Measurements from ENCODE around the gene EPHA1. TPM values are rescaled to one million over a fixed set of nuclear protein-coding genes. Genes with fewer than 3 reads are reported as not detected.
"Not testable (repeated sequence)": the region's sequence is repeated elsewhere in the genome, so short reads cannot be mapped to it uniquely, and the experiment has no call there.

Gene EPHA1
- total and polyA plus RNA-seq, 7 experiments from 2014 or later: 4.1 to 63.1 (median 33.6) TPM

GRCh38 chr7:143434660-143435059, 26.0 kb upstream of the EPHA1 start:
- Histone ChIP-seq H3K4me1 (ENCODE audit: control insufficient read depth in 2 of 2, insufficient read depth in 2 of 2, low read length in 2 of 2) (peaks cover 0 to 5% of the 10 kb centered on the region in 2 donors), H3K27me3 (ENCODE audit: control insufficient read depth in 2 of 2, insufficient read depth in 2 of 2, low read length in 2 of 2) (no peaks in the 10 kb centered on the region), H3K36me3 (ENCODE audit: control insufficient read depth in 2 of 3, insufficient read depth in 3 of 3, low read length in 3 of 3) (peaks cover 0 to 14% (median 0%) of the 10 kb centered on the region in 3 experiments), H3K4me3 (ENCODE audit: low read length) (no peak overlapping the region), H3K27ac (ENCODE audit: low read depth, low read length) (no peak overlapping the region), H3K9me3 (ENCODE audit: control insufficient read depth in 2 of 3, low read length in 3 of 3) (no peaks in the 10 kb centered on the region)
- Mint-ChIP-seq H3K4me3 (no peak overlapping the region), H3K27me3 (peaks cover 0 to 14% (median 0%) of the 10 kb centered on the region in 5 donors), H3K4me1 (peaks cover 13 to 57% (median 48%) of the 10 kb centered on the region in 7 donors), H3K9me3 (peaks cover 0 to 5% (median 0%) of the 10 kb centered on the region in 11 donors), H3K36me3 (peaks cover 0 to 74% (median 29%) of the 10 kb centered on the region in 5 donors), H3K27ac (no peak overlapping the region)
- CTCF ChIA-PET: interaction anchor here (0.6 kb wide), 1 partner anchor 176 kb away, joined by 3 read pairs; no protein-coding TSS in a partner anchor
- ATAC-seq (no peak), DNase-seq (no peak)
- POLR2A ChIA-PET: no interaction called here
- intact Hi-C loops (cut with micrococcal nuclease): no loop called here

- H3K27ac Mint-ChIP-seq: no peak overlapping the region
- H3K9me3 Mint-ChIP-seq: peaks cover 0 to 5% (median 0%) of the 10 kb centered on the region in 11 donors
- peaks cover 0 to 5% of the 10 kb centered on the region in 2 donors for H3K4me1 ChIP-seq (ENCODE audit: control insufficient read depth in 2 of 2, insufficient read depth in 2 of 2, low read length in 2 of 2)
- ChIA-PET POLR2A (interaction anchor here (1.6 kb wide), 1 partner anchor 16 kb away, joined by 3 read pairs; no protein-coding TSS in a partner anchor), CTCF (no interaction called here)
- no peak for ATAC-seq
- intact Hi-C loops (cut with micrococcal nuclease): no loop called here
- no peak overlapping the region for H3K27ac ChIP-seq (ENCODE audit: low read depth, low read length)
- peaks cover 11 to 52% (median 43%) of the 10 kb centered on the region in 7 donors for H3K4me1 Mint-ChIP-seq
- peaks cover 0 to 11% (median 0%) of the 10 kb centered on the region in 3 experiments for H3K36me3 ChIP-seq (ENCODE audit: control insufficient read depth in 2 of 3, insufficient read depth in 3 of 3, low read length in 3 of 3)
- DNase-seq: no peak
- H3K27me3 ChIP-seq (ENCODE audit: control insufficient read depth in 2 of 2, insufficient read depth in 2 of 2, low read length in 2 of 2): no peaks in the 10 kb centered on the region
- H3K4me3 ChIP-seq (ENCODE audit: low read length): no peak overlapping the region
- H3K9me3 ChIP-seq (ENCODE audit: control insufficient read depth in 2 of 3, low read length in 3 of 3): no peaks in the 10 kb centered on the region
- no peak overlapping the region for H3K4me3 Mint-ChIP-seq
- H3K36me3 Mint-ChIP-seq: peaks cover 0 to 72% (median 23%) of the 10 kb centered on the region in 5 donors
- H3K27me3 Mint-ChIP-seq: peaks cover 0 to 14% (median 0%) of the 10 kb centered on the region in 5 donors
Measured at GRCh38 chr7:143433759-143434158, 25.1 kb upstream of the EPHA1 start.

GRCh38 chr7:143431109-143431508, 22.5 kb upstream of the EPHA1 start:
- H3K4me1 ChIP-seq (ENCODE audit: control insufficient read depth in 2 of 2, insufficient read depth in 2 of 2, low read length in 2 of 2): no peaks in the 10 kb centered on the region
- H3K9me3 ChIP-seq (ENCODE audit: control insufficient read depth in 2 of 3, low read length in 3 of 3): no peaks in the 10 kb centered on the region
- no peak overlapping the region for H3K27ac ChIP-seq (ENCODE audit: low read depth, low read length)
- no peaks in the 10 kb centered on the region for H3K27me3 ChIP-seq (ENCODE audit: control insufficient read depth in 2 of 2, insufficient read depth in 2 of 2, low read length in 2 of 2)
- DNase-seq (no peak), ATAC-seq (no peak)
- peaks cover 0 to 14% (median 0%) of the 10 kb centered on the region in 5 donors for H3K27me3 Mint-ChIP-seq
- peaks cover 0 to 9% (median 0%) of the 10 kb centered on the region in 3 experiments for H3K36me3 ChIP-seq (ENCODE audit: control insufficient read depth in 2 of 3, insufficient read depth in 3 of 3, low read length in 3 of 3)
- H3K9me3 Mint-ChIP-seq: peaks cover 0 to 3% (median 0%) of the 10 kb centered on the region in 11 donors
- CTCF ChIA-PET: no interaction called here
- H3K4me1 Mint-ChIP-seq: peaks cover 6 to 35% (median 24%) of the 10 kb centered on the region in 7 donors
- peaks cover 0 to 54% (median 25%) of the 10 kb centered on the region in 5 donors for H3K36me3 Mint-ChIP-seq
- no peak overlapping the region for H3K4me3 Mint-ChIP-seq
- POLR2A ChIA-PET: no interaction called here
- intact Hi-C loops (cut with micrococcal nuclease): no loop called here
- peak overlapping the region in 1 of 9 donors; percentile 60 for H3K27ac Mint-ChIP-seq
- H3K4me3 ChIP-seq (ENCODE audit: low read length): no peak overlapping the region

GRCh38 chr7:143429770-143430698, 21.4 kb upstream of the EPHA1 start:
- no peaks in the 10 kb centered on the region for H3K9me3 Mint-ChIP-seq
- no peaks in the 10 kb centered on the region for H3K27me3 ChIP-seq (ENCODE audit: control insufficient read depth in 2 of 2, insufficient read depth in 2 of 2, low read length in 2 of 2)
- ATAC-seq: no peak
- no peak for DNase-seq
- H3K27me3 Mint-ChIP-seq: peaks cover 0 to 14% (median 0%) of the 10 kb centered on the region in 5 donors
- H3K4me3 Mint-ChIP-seq: no peak overlapping the region
- peaks cover 0 to 47% (median 21%) of the 10 kb centered on the region in 5 donors for H3K36me3 Mint-ChIP-seq
- no peaks in the 10 kb centered on the region for H3K4me1 ChIP-seq (ENCODE audit: control insufficient read depth in 2 of 2, insufficient read depth in 2 of 2, low read length in 2 of 2)
- no peak overlapping the region for H3K27ac Mint-ChIP-seq
- H3K4me3 ChIP-seq (ENCODE audit: low read length): no peak overlapping the region
- H3K36me3 ChIP-seq (ENCODE audit: control insufficient read depth in 2 of 3, insufficient read depth in 3 of 3, low read length in 3 of 3): peaks cover 0 to 9% (median 0%) of the 10 kb centered on the region in 3 experiments
- ChIA-PET CTCF (no interaction called here), POLR2A (no interaction called here)
- H3K9me3 ChIP-seq (ENCODE audit: control insufficient read depth in 2 of 3, low read length in 3 of 3): no peaks in the 10 kb centered on the region
- peaks cover 2 to 30% (median 17%) of the 10 kb centered on the region in 7 donors for H3K4me1 Mint-ChIP-seq
- no peak overlapping the region for H3K27ac ChIP-seq (ENCODE audit: low read depth, low read length)
- intact Hi-C loops (cut with micrococcal nuclease): no loop called here

- Mint-ChIP-seq H3K36me3 (peaks cover 0 to 40% (median 29%) of the 10 kb centered on the region in 5 donors), H3K4me1 (peaks cover 2 to 33% (median 23%) of the 10 kb centered on the region in 7 donors), H3K27ac (peak overlapping the region in 8 of 9 donors; percentile 50 to 76 (median 60)), H3K9me3 (no peaks in the 10 kb centered on the region), H3K27me3 (peaks cover 0 to 7% (median 0%) of the 10 kb centered on the region in 5 donors), H3K4me3 (peak overlapping the region in 1 of 10 donors; percentile 25)
- peaks cover 0 to 15% (median 0%) of the 10 kb centered on the region in 3 experiments for H3K36me3 ChIP-seq (ENCODE audit: control insufficient read depth in 2 of 3, insufficient read depth in 3 of 3, low read length in 3 of 3)
- no peak overlapping the region for H3K4me3 ChIP-seq (ENCODE audit: low read length)
- H3K27ac ChIP-seq (ENCODE audit: low read depth, low read length): no peak overlapping the region
- ChIA-PET POLR2A (interaction anchor here (0.7 kb wide), 1 partner anchor 45 kb away, joined by 3 read pairs; no protein-coding TSS in a partner anchor), CTCF (interaction anchor here (1.2 kb wide), 1 partner anchor 127 kb away, joined by 3 read pairs; no protein-coding TSS in a partner anchor)
- H3K4me1 ChIP-seq (ENCODE audit: control insufficient read depth in 2 of 2, insufficient read depth in 2 of 2, low read length in 2 of 2): no peaks in the 10 kb centered on the region
- no peak for DNase-seq
- ATAC-seq: no peak
- H3K9me3 ChIP-seq (ENCODE audit: control insufficient read depth in 2 of 3, low read length in 3 of 3): no peaks in the 10 kb centered on the region
- H3K27me3 ChIP-seq (ENCODE audit: control insufficient read depth in 2 of 2, insufficient read depth in 2 of 2, low read length in 2 of 2): no peaks in the 10 kb centered on the region
- intact Hi-C loops (cut with micrococcal nuclease): no loop called here
Measured at GRCh38 chr7:143426479-143427142, 18.0 kb upstream of the EPHA1 start.

- intact Hi-C loops (cut with micrococcal nuclease); H3K27me3 Mint-ChIP-seq; H3K27me3 ChIP-seq (ENCODE audit: control insufficient read depth in 2 of 2, insufficient read depth in 2 of 2, low read length in 2 of 2); H3K9me3 Mint-ChIP-seq; H3K27ac Mint-ChIP-seq; H3K4me3 Mint-ChIP-seq; H3K4me1 ChIP-seq (ENCODE audit: control insufficient read depth in 2 of 2, insufficient read depth in 2 of 2, low read length in 2 of 2); DNase-seq; ATAC-seq; POLR2A ChIA-PET; H3K4me3 ChIP-seq (ENCODE audit: low read length); H3K27ac ChIP-seq (ENCODE audit: low read depth, low read length); H3K9me3 ChIP-seq (ENCODE audit: control insufficient read depth in 2 of 3, low read length in 3 of 3): not testable (repeated sequence)
- H3K36me3 ChIP-seq (ENCODE audit: control insufficient read depth in 2 of 3, insufficient read depth in 3 of 3, low read length in 3 of 3): peaks cover 0 to 18% (median 0%) of the 10 kb centered on the region in 3 experiments
- H3K4me1 Mint-ChIP-seq: peaks cover 5 to 31% (median 21%) of the 10 kb centered on the region in 7 donors
- CTCF ChIA-PET: interaction anchor here (0.6 kb wide), 1 partner anchor 125 kb away, joined by 3 read pairs; no protein-coding TSS in a partner anchor
- H3K36me3 Mint-ChIP-seq: peaks cover 0 to 42% (median 31%) of the 10 kb centered on the region in 5 donors
Measured at GRCh38 chr7:143424476-143424875, 15.8 kb upstream of the EPHA1 start.

All from naive thymus-derived CD4-positive, alpha-beta T cell (primary cell).